T follicular helper cell (primary cell): Measurements from ENCODE around the gene MICB.

Experiments used
- DNase-seq: peaks from one replicate; pipeline ENCODE4 v3.0.0-alpha.2; 2020; ENCODE audit warnings: low read depth

Gene MICB

GRCh38 chr6:31541059-31541657 is 43.2 kb downstream of the MICB start:
- DNase-seq = peak; percentile 74

- peak; percentile 92 for DNase-seq
Observed at GRCh38 chr6:31541658-31542521, 43.9 kb downstream of the MICB start, which contains the start of gene DDX39B. Gene DDX39B, minus strand, starts transcription at chr6:31542003. Its CDS starts 1,471 bp downstream, at chr6:31540532.

GRCh38 chr6:31543639-31544038 is 45.7 kb downstream of the MICB start:
- no peak for DNase-seq

- DNase-seq = no peak
Observed at GRCh38 chr6:31544676-31545075, 46.7 kb downstream of the MICB start.

GRCh38 chr6:31545291-31545690 is 47.3 kb downstream of the MICB start:
- no peak for DNase-seq

- DNase-seq = peak; percentile 76
Observed at GRCh38 chr6:31546339-31546957, 48.5 kb downstream of the MICB start, which contains the start of gene ATP6V1G2. Gene ATP6V1G2, minus strand, starts transcription at chr6:31546608. Its CDS starts 49 bp downstream, at chr6:31546559.

GRCh38 chr6:31546958-31547726 is 49.2 kb downstream of the MICB start, which contains the start of gene NFKBIL1:
Gene NFKBIL1, plus strand, starts transcription at chr6:31547608. Its CDS starts 87 bp downstream, at chr6:31547695.
- DNase-seq = peak; percentile 85

- DNase-seq = no peak
Observed at GRCh38 chr6:31547727-31548543, 50.0 kb downstream of the MICB start.

GRCh38 chr6:31548544-31548873 is 50.6 kb downstream of the MICB start:
- DNase-seq = no peak

- peak; percentile 60 for DNase-seq
Observed at GRCh38 chr6:31551371-31551770, 53.4 kb downstream of the MICB start.

- no peak for DNase-seq
Observed at GRCh38 chr6:31556307-31556706, 58.4 kb downstream of the MICB start.

GRCh38 chr6:31557443-31558317 is 59.7 kb downstream of the MICB start:
- DNase-seq = no peak

GRCh38 chr6:31558318-31558625 is 60.3 kb downstream of the MICB start:
- DNase-seq = no peak

- peak; percentile 57 for DNase-seq
Observed at GRCh38 chr6:31558631-31559500, 60.9 kb downstream of the MICB start.

- DNase-seq = no peak
Observed at GRCh38 chr6:31559606-31559957, 61.6 kb downstream of the MICB start.

- no peak for DNase-seq
Observed at GRCh38 chr6:31559958-31560696, 62.2 kb downstream of the MICB start.

GRCh38 chr6:31560697-31561058 is 62.7 kb downstream of the MICB start:
- DNase-seq = no peak
